K562 (cell line): ENCODE data around the gene TRPM2. TPM values are rescaled to one million over a fixed set of nuclear protein-coding genes. Genes with fewer than 3 reads are reported as not detected.

Source experiments
- E2F3 ChIP-seq: fragments of 250-450 bp; sonication (Bioruptor Pico); IDR thresholded peaks from 2 replicates; pipeline ENCODE4 v1.4.0; 2020; ENCODE audit warnings: mild to moderate bottlenecking
- FOXM1 ChIP-seq, 2 experiments: fragments of 450-650 bp in 1 of 2; sonication (generic) in 1 of 2; formaldehyde crosslinking in 1 of 2; IDR thresholded peaks; 2 replicates each; pipeline versions ENCODE4 v1.6.1 to v1.9.0; 2017 to 2022; ENCODE audit warnings: low read depth in 2 of 2, mild to moderate bottlenecking in 2 of 2, missing genetic modification reagents in 1 of 2, moderate library complexity in 1 of 2
- HDAC3 ChIP-seq: fragments of 450-650 bp; IDR thresholded peaks from 2 replicates; pipeline ENCODE4 v1.6.1; 2018; ENCODE audit warnings: borderline replicate concordance, mild to moderate bottlenecking, moderate library complexity; ENCODE audit not compliant: partially characterized antibody
- MCM5 ChIP-seq: fragments of 450-650 bp; IDR thresholded peaks from 2 replicates; pipeline ENCODE4 v1.6.1; 2016; ENCODE audit warnings: low read depth
- PURB ChIP-seq: sonication (generic); formaldehyde crosslinking; IDR thresholded peaks from 2 replicates; pipeline ENCODE4 v1.9.0; 2021; ENCODE audit warnings: low read depth, mild to moderate bottlenecking, missing genetic modification reagents
- SRSF3 ChIP-seq: fragments of 200-400 bp; formaldehyde crosslinking; IDR thresholded peaks from 2 replicates; pipeline ENCODE4 v1.6.1; 2016; ENCODE audit warnings: mild to moderate bottlenecking, low read length, moderate library complexity; ENCODE audit not compliant: insufficient read depth
- TBL1XR1 ChIP-seq, 2 experiments: IDR thresholded peaks; 2 replicates each; pipeline ENCODE4 v1.6.1; 2012; ENCODE audit warnings: improper control_type of control experiment in 2 of 2, low read length in 2 of 2, mild to moderate bottlenecking in 1 of 2
- polyA plus RNA-seq, 8 experiments: library from polyadenylated mRNA; depleted of rRNA in 4 of 8; stranded (reverse) in 5 of 8; unstranded in 3 of 8; fragments of >200 nt; fragmentation: Nextera tagmentation in 2 of 8; fragmentation: Illumina TruSeq in 1 of 8; extraction: Ambion mirVana in 2 of 8; extraction: Trizol in 1 of 8; gene quantifications; 2 replicates each; pipeline versions ENCODE4 v1.2.1 to v1.2.3, GENCODE V29; 2011 to 2014; ENCODE audit warnings: inconsistent platforms in 1 of 8, missing spikeins in 1 of 8
- total RNA-seq, 7 experiments: library from RNA; depleted of rRNA in 6 of 7; stranded (reverse); fragments of >200 nt in 6 of 7; fragmentation: Illumina TruSeq in 2 of 7; extraction: Trizol in 2 of 7; gene quantifications; 2 replicates each; pipeline versions ENCODE4 v1.2.1 to v1.2.3, GENCODE V29; 2011 to 2021; ENCODE audit warnings: low replicate concordance in 1 of 7
- TF ChIP-seq, protein P1 (sequence below): sonication (generic); formaldehyde crosslinking; IDR thresholded peaks from 2 replicates; pipeline ENCODE4 v1.8.1; 2023; ENCODE audit warnings: missing genetic modification reagents, mild to moderate bottlenecking, borderline replicate concordance
- TF ChIP-seq, protein P2 (sequence below): sonication (generic); formaldehyde crosslinking; IDR thresholded peaks from 2 replicates; pipeline ENCODE4 v1.8.0; 2023; ENCODE audit warnings: mild to moderate bottlenecking, missing genetic modification reagents
- TF ChIP-seq, protein P3 (sequence below): fragments of 450-650 bp; formaldehyde crosslinking; IDR thresholded peaks from 2 replicates; pipeline ENCODE4 v1.4.0; 2022; ENCODE audit warnings: missing genetic modification characterization
- TF ChIP-seq, protein P4 (sequence below): fragments of 150-350 bp; conservative IDR thresholded peaks from 2 replicates; pipeline ENCODE4 v1.6.1; 2014; ENCODE audit warnings: low read length

Gene TRPM2
- total and polyA plus RNA-seq, 9 of the 15 experiments (the other 6 are each of a cell fraction or from before 2014, with no cell fraction given) = 0.33 to 2.1 (median 0.98) TPM; not detected in 2

DNA sequence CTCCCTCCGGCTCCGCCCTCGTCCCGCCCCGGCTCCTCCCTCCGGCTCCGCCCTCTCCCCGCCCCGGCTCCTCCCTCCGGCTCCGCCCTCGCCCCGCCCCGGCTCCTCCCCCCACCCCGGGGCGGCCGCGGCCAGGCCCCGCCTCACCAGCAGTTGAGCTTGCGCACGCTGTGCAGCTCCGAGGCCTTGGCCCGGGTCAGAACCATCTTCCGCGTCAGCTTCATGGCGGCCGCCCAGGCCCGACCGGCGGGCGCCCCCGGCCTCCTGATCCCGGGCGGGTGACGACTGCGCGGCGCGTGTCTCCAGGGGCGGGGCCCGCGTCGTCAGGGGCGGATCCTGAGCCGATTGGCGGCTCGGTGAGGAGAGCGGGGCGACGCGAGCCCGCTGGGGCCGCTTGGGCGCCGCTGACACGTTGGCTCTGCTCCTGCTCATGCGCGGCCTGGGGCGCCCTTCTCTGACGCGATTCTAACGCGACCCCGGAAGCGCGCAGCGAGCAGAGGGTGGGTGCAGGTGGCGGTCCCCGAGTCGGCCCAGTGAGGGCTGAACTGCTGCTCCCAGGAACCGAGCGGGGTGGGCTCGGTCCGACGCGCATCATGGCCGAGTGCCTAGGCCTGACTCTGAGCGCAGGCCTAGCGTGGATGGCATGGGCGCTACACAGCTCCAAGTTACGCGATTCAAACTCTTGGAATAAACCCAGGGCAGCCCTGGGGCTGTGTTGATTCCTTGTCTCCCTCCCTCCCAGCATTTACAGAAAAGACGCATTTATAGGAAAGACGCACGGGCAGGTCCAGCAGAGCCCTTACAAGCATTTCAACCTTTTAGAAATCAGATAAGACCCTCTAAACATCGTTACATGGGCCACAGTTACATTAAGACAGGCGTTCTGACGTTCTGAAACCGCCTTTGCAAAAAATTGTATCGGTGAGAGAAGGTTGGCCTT, 14.2 kb upstream of the TRPM2 start, which contains the start of gene CFAP410 (continued):
- TF ChIP-seq TBL1XR1 (IDR thresholded peaks at IDR 0.05; ENCODE audit: low read length in 2 of 2) (peak; percentile 62 to 88; a peak in 3 of 4 replicates), E2F3 (CRISPR knock-in tag) (peak; percentile 64; the same call in 1 of the 2 replicates), FOXM1 (IDR thresholded peaks at IDR 0.05; ENCODE audit: low read depth) (no peak), FOXM1 (CRISPR knock-in tag; IDR thresholded peaks at IDR 0.05; ENCODE audit: low read depth) (0 out of 2 replicates have a peak, but pooled peaks have one; percentile 63), SRSF3 (no peak), MCM5 (no peak), HDAC3 (no peak), PURB (CRISPR knock-in tag) (no peak)
- TF ChIP-seq, protein P1, sequence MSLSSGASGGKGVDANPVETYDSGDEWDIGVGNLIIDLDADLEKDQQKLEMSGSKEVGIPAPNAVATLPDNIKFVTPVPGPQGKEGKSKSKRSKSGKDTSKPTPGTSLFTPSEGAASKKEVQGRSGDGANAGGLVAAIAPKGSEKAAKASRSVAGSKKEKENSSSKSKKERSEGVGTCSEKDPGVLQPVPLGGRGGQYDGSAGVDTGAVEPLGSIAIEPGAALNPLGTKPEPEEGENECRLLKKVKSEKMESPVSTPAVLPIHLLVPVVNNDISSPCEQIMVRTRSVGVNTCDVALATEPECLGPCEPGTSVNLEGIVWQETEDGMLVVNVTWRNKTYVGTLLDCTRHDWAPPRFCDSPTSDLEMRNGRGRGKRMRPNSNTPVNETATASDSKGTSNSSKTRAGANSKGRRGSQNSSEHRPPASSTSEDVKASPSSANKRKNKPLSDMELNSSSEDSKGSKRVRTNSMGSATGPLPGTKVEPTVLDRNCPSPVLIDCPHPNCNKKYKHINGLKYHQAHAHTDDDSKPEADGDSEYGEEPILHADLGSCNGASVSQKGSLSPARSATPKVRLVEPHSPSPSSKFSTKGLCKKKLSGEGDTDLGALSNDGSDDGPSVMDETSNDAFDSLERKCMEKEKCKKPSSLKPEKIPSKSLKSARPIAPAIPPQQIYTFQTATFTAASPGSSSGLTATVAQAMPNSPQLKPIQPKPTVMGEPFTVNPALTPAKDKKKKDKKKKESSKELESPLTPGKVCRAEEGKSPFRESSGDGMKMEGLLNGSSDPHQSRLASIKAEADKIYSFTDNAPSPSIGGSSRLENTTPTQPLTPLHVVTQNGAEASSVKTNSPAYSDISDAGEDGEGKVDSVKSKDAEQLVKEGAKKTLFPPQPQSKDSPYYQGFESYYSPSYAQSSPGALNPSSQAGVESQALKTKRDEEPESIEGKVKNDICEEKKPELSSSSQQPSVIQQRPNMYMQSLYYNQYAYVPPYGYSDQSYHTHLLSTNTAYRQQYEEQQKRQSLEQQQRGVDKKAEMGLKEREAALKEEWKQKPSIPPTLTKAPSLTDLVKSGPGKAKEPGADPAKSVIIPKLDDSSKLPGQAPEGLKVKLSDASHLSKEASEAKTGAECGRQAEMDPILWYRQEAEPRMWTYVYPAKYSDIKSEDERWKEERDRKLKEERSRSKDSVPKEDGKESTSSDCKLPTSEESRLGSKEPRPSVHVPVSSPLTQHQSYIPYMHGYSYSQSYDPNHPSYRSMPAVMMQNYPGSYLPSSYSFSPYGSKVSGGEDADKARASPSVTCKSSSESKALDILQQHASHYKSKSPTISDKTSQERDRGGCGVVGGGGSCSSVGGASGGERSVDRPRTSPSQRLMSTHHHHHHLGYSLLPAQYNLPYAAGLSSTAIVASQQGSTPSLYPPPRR (CRISPR knock-in tag) = no peak
- TF ChIP-seq, protein P2, sequence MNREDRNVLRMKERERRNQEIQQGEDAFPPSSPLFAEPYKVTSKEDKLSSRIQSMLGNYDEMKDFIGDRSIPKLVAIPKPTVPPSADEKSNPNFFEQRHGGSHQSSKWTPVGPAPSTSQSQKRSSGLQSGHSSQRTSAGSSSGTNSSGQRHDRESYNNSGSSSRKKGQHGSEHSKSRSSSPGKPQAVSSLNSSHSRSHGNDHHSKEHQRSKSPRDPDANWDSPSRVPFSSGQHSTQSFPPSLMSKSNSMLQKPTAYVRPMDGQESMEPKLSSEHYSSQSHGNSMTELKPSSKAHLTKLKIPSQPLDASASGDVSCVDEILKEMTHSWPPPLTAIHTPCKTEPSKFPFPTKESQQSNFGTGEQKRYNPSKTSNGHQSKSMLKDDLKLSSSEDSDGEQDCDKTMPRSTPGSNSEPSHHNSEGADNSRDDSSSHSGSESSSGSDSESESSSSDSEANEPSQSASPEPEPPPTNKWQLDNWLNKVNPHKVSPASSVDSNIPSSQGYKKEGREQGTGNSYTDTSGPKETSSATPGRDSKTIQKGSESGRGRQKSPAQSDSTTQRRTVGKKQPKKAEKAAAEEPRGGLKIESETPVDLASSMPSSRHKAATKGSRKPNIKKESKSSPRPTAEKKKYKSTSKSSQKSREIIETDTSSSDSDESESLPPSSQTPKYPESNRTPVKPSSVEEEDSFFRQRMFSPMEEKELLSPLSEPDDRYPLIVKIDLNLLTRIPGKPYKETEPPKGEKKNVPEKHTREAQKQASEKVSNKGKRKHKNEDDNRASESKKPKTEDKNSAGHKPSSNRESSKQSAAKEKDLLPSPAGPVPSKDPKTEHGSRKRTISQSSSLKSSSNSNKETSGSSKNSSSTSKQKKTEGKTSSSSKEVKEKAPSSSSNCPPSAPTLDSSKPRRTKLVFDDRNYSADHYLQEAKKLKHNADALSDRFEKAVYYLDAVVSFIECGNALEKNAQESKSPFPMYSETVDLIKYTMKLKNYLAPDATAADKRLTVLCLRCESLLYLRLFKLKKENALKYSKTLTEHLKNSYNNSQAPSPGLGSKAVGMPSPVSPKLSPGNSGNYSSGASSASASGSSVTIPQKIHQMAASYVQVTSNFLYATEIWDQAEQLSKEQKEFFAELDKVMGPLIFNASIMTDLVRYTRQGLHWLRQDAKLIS (CRISPR knock-in tag) = peak; percentile 92
- TF ChIP-seq, protein P3, sequence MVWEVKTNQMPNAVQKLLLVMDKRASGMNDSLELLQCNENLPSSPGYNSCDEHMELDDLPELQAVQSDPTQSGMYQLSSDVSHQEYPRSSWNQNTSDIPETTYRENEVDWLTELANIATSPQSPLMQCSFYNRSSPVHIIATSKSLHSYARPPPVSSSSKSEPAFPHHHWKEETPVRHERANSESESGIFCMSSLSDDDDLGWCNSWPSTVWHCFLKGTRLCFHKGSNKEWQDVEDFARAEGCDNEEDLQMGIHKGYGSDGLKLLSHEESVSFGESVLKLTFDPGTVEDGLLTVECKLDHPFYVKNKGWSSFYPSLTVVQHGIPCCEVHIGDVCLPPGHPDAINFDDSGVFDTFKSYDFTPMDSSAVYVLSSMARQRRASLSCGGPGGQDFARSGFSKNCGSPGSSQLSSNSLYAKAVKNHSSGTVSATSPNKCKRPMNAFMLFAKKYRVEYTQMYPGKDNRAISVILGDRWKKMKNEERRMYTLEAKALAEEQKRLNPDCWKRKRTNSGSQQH (CRISPR knock-in tag) = peak; percentile 50; the same call in 1 of the 2 replicates
- TF ChIP-seq, protein P4, sequence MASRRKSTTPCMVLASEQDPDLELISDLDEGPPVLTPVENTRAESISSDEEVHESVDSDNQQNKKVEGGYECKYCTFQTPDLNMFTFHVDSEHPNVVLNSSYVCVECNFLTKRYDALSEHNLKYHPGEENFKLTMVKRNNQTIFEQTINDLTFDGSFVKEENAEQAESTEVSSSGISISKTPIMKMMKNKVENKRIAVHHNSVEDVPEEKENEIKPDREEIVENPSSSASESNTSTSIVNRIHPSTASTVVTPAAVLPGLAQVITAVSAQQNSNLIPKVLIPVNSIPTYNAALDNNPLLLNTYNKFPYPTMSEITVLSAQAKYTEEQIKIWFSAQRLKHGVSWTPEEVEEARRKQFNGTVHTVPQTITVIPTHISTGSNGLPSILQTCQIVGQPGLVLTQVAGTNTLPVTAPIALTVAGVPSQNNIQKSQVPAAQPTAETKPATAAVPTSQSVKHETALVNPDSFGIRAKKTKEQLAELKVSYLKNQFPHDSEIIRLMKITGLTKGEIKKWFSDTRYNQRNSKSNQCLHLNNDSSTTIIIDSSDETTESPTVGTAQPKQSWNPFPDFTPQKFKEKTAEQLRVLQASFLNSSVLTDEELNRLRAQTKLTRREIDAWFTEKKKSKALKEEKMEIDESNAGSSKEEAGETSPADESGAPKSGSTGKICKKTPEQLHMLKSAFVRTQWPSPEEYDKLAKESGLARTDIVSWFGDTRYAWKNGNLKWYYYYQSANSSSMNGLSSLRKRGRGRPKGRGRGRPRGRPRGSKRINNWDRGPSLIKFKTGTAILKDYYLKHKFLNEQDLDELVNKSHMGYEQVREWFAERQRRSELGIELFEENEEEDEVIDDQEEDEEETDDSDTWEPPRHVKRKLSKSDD = no peak
